Body of pancreas (tissue), 4 donors: ENCODE measurements around the gene TAS2R4.

Source experiments
- CTCF ChIP-seq, 7 experiments: fragments of 450-650 bp in 4 of 7; fragments of 200-600 bp in 3 of 7; sonication (generic) in 3 of 7; IDR thresholded peaks; one replicate each; pipeline ENCODE4 v1.5.1; 2016 to 2019; ENCODE audit warnings: antibody characterized with exemption in 7 of 7
- POLR2A ChIP-seq, 3 donors: fragments of 450-650 bp; IDR thresholded peaks; one replicate each; pipeline ENCODE4 v1.6.1; 2016; ENCODE audit warnings: antibody characterized with exemption in 3 of 3, mild to moderate bottlenecking in 2 of 3

DNA sequence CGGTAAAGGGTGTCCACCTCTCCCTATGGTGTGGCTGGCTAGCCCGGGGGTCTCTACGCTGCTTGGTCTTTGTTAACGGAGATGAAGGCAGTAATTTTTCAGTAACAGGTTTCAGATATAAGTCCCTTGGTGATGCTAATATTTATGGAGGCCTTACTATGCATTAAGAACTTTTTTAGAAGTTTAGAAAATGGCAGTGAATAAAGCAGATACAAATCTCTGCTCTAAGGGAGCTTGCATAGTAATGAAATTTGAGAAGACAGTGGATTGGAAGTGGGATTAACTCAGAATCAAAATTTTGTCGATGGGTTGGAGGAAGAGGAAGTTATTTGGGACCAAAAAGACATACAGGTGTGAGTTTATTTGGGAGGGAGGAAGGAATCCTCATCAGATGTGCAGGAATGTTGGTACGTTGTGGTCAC lies 37.9 kb upstream of the TAS2R4 start:
- TF ChIP-seq CTCF (IDR thresholded peaks at IDR 0.05) (no peak), POLR2A (IDR thresholded peaks at IDR 0.05) (no peak)
